Measurements from ENCODE around the gene DIRAS1.
A peak's percentile ranks its signal among the peaks of the same experiment; 100 is the strongest.

The DIRAS1 gene

GRCh38 chr19:2723747-2724146, 2.6 kb upstream of the DIRAS1 start:
- in situ Hi-C loops (cut with HindIII; ENCODE audit: low sequenced_read_pairs) = no loop called here
- no peak for DNase-seq (ENCODE audit: low read depth, low spot score)
- TF ChIP-seq CTCF (IDR thresholded peaks at IDR 0.05; ENCODE audit: low read depth, low read length) = no peak
- no peak overlapping the region for H3K4me3 ChIP-seq (ENCODE audit: low read depth, low read length)

GRCh38 chr19:2723345-2723715, 2.2 kb upstream of the DIRAS1 start:
- TF ChIP-seq CTCF (IDR thresholded peaks at IDR 0.05; ENCODE audit: low read depth, low read length) = no peak
- no peak overlapping the region for H3K4me3 ChIP-seq (ENCODE audit: low read depth, low read length)

GRCh38 chr19:2722541-2723344, 1.6 kb upstream of the DIRAS1 start:
- H3K4me3 ChIP-seq (ENCODE audit: low read depth, low read length) = no peak overlapping the region
- in situ Hi-C loops (cut with HindIII; ENCODE audit: low sequenced_read_pairs) = no loop called here
- peak; percentile 54 for DNase-seq (ENCODE audit: low read depth, low spot score)
- TF ChIP-seq CTCF (IDR thresholded peaks at IDR 0.05; ENCODE audit: low read depth, low read length) = no peak

More at GRCh38 chr19:2723345-2723715, 2.2 kb upstream of the DIRAS1 start:
- in situ Hi-C loops (cut with HindIII; ENCODE audit: low sequenced_read_pairs) = no loop called here
- no peak for DNase-seq (ENCODE audit: low read depth, low spot score)

- TF ChIP-seq CTCF (IDR thresholded peaks at IDR 0.05; ENCODE audit: low read depth, low read length) = no peak
- no peak for DNase-seq (ENCODE audit: low read depth, low spot score)
- peak overlapping the region; percentile 17 for H3K4me3 ChIP-seq (ENCODE audit: low read depth, low read length)
- in situ Hi-C loops (cut with HindIII; ENCODE audit: low sequenced_read_pairs) = no loop called here
Observed at GRCh38 chr19:2721570-2722540, 683 bp upstream of the DIRAS1 start.

GRCh38 chr19:2719920-2720776, 1.0 kb downstream of the DIRAS1 start:
- H3K4me3 ChIP-seq (ENCODE audit: low read depth, low read length) = peak overlapping the region; percentile 17
- DNase-seq (ENCODE audit: low read depth, low spot score) = no peak
- peak; percentile 15 for TF ChIP-seq CTCF (IDR thresholded peaks at IDR 0.05; ENCODE audit: low read depth, low read length)
- in situ Hi-C loops (cut with HindIII; ENCODE audit: low sequenced_read_pairs) = no loop called here

- no peak for TF ChIP-seq CTCF (IDR thresholded peaks at IDR 0.05; ENCODE audit: low read depth, low read length)
- no peak for DNase-seq (ENCODE audit: low read depth, low spot score)
- H3K4me3 ChIP-seq (ENCODE audit: low read depth, low read length) = no peak overlapping the region
- in situ Hi-C loops (cut with HindIII; ENCODE audit: low sequenced_read_pairs) = no loop called here
Observed at GRCh38 chr19:2719232-2719735, 1.9 kb downstream of the DIRAS1 start.

Data from astrocyte of the spinal cord (primary cell).